RWPE2 (cell line): ENCODE results near the gene ARFGAP3.
A peak's percentile ranks its signal among the peaks of the same experiment; 100 is the strongest.

ENCODE experiments used
- ATAC-seq: fragments of 200-7000 bp; cut with Tn5 transposase; 3 replicates; pipeline ENCODE4 v1.9.1; 2021; ENCODE audit warnings: low read depth
- DNase-seq: peaks from one replicate; pipeline ENCODE4 v3.0.0-alpha.2; 2020; ENCODE audit warnings: low spot score
- H3K27ac ChIP-seq: fragments of 450-650 bp; 2 replicates; pipeline ENCODE4 v1.5.1; 2017; ENCODE audit warnings: mild to moderate bottlenecking; ENCODE audit not compliant: poor library complexity, severe bottlenecking
- H3K27me3 ChIP-seq: fragments of 250-450 bp; sonication (Bioruptor Pico); 2 replicates; pipeline ENCODE4 v1.5.1; 2021; ENCODE audit warnings: mild to moderate bottlenecking, moderate library complexity; ENCODE audit not compliant: insufficient read depth, poor library complexity, severe bottlenecking
- H3K36me3 ChIP-seq: fragments of 250-450 bp; sonication (Bioruptor Pico); 2 replicates; pipeline ENCODE4 v1.5.1; 2020; ENCODE audit warnings: low read depth, mild to moderate bottlenecking, moderate library complexity
- H3K4me1 ChIP-seq: fragments of 250-450 bp; sonication (Bioruptor Pico); 2 replicates; pipeline ENCODE4 v1.5.1; 2021; ENCODE audit warnings: mild to moderate bottlenecking, moderate library complexity; ENCODE audit not compliant: insufficient read depth, poor library complexity, severe bottlenecking
- H3K4me3 ChIP-seq: fragments of 250-450 bp; sonication (Bioruptor Pico); 2 replicates; pipeline ENCODE4 v1.5.1; 2021; ENCODE audit warnings: mild to moderate bottlenecking, moderate library complexity; ENCODE audit not compliant: severe bottlenecking
- H3K9me3 ChIP-seq: fragments of 250-450 bp; sonication (Bioruptor Pico); 2 replicates; pipeline ENCODE4 v1.5.1; 2021; ENCODE audit warnings: mild to moderate bottlenecking, moderate library complexity; ENCODE audit not compliant: severe bottlenecking
- CTCF ChIP-seq: fragments of 450-650 bp; IDR thresholded peaks from one replicate; pipeline ENCODE4 v1.5.1; 2017; ENCODE audit warnings: mild to moderate bottlenecking, moderate library complexity; ENCODE audit not compliant: poor library complexity, severe bottlenecking

The ARFGAP3 gene

GRCh38 chr22:42856865-42857704 lies at the start of gene ARFGAP3:
TSS of gene ARFGAP3 (minus strand) at chr22:42857273. CDS start at chr22:42857182, 91 bp downstream.
- Histone ChIP-seq H3K4me3 (peak within 1 kb of the TSS; percentile 63), H3K36me3 (no peaks in the 10 kb centered on the region), H3K27me3 (no peaks in the 10 kb centered on the region), H3K4me1 (peaks cover 16% of the 10 kb centered on the region), H3K27ac (peak within 1 kb of the TSS; percentile 73), H3K9me3 (no peaks in the 10 kb centered on the region)
- peak; percentile 89 for DNase-seq
- peak; percentile 81 for ATAC-seq
- TF ChIP-seq CTCF: no peak

GRCh38 chr22:42905702-42906183 lies 48.7 kb upstream of the ARFGAP3 start:
- Histone ChIP-seq H3K4me3 (no peak overlapping the region), H3K9me3 (no peaks in the 10 kb centered on the region), H3K27ac (no peak overlapping the region), H3K36me3 (peaks cover 16% of the 10 kb centered on the region), H3K27me3 (no peaks in the 10 kb centered on the region), H3K4me1 (no peaks in the 10 kb centered on the region)
- ATAC-seq (no peak), DNase-seq (no peak)
- no peak for TF ChIP-seq CTCF

GRCh38 chr22:42905217-42905616 lies 48.1 kb upstream of the ARFGAP3 start:
- no peak for TF ChIP-seq CTCF
- DNase-seq (no peak), ATAC-seq (no peak)
- peaks cover 16% of the 10 kb centered on the region for H3K36me3 ChIP-seq
- H3K4me1 ChIP-seq: no peaks in the 10 kb centered on the region
- H3K27me3 ChIP-seq: no peaks in the 10 kb centered on the region
- H3K27ac ChIP-seq: no peak overlapping the region
- no peak overlapping the region for H3K4me3 ChIP-seq
- no peaks in the 10 kb centered on the region for H3K9me3 ChIP-seq

- Histone ChIP-seq H3K36me3 (peaks cover 16% of the 10 kb centered on the region), H3K27ac (no peak overlapping the region), H3K27me3 (no peaks in the 10 kb centered on the region), H3K4me3 (no peak overlapping the region), H3K4me1 (no peaks in the 10 kb centered on the region), H3K9me3 (no peaks in the 10 kb centered on the region)
- ATAC-seq: no peak
- DNase-seq: no peak
- no peak for TF ChIP-seq CTCF
Observed at GRCh38 chr22:42904050-42904449, 47.0 kb upstream of the ARFGAP3 start.
